ENCODE data around the gene DRC7. TPM values are rescaled to one million over a fixed set of nuclear protein-coding genes. Genes with fewer than 3 reads are reported as not detected.

The DRC7 gene
- total and polyA plus RNA-seq, 9 of the 15 experiments (the other 6 are each of a cell fraction or from before 2014, with no cell fraction given) = 0.04 to 0.33 (median 0.12) TPM; not detected in 3

DNA sequence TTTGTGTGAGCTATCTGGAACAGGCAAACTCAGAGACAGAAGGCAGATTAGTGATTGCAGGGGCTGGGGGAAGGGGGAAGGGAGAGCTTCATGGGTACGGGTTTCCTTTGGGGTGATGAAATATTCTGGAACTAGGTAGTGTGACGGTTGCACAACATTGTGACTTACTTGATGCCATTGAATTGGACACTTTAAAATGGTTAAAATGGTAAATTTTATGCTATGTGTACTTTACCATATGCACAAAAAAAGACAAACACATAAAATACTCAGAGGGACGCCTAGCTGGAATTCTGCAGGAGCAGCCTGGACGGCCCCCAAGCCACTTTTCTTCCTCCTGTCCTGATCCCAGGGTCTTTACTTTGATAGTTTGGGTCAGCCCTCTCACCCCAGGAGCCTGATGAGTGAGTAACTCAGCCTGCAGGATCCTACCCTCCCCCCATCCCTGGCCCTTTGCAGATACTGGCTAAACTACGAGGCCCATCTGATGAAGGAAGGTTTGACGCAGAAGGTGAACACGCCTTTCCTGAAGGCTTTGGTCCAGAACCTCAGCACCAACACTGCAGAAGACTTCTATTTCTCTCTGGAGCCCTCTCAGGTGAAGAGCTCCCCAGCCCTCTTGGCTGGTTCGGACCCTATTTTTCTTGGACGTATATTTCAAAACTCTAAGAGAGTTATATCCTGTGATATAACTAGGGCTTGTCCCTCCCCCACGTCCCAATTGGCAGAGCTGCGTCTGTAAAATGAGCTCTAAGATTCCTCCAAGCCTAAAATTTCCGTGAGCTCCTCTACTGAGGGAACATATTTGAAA, 18.7 kb upstream of the DRC7 start (continued):
- no peak for TF ChIP-seq NCOA1 (IDR thresholded peaks at IDR 0.05; ENCODE audit: low read depth)
- TF ChIP-seq ILF3 (IDR thresholded peaks at IDR 0.05; ENCODE audit: borderline replicate concordance) = no peak
- TF ChIP-seq JUN (IDR thresholded peaks at IDR 0.05; ENCODE audit: borderline replicate concordance, low read depth, low read length) = no peak
- TF ChIP-seq JUN (CRISPR knock-in tag; IDR thresholded peaks at IDR 0.05; ENCODE audit: borderline replicate concordance) = no peak
- no peak for TF ChIP-seq ZBTB1 (CRISPR knock-in tag; IDR thresholded peaks at IDR 0.05; ENCODE audit: borderline replicate concordance, low read depth)
- peak; percentile 22 for TF ChIP-seq SOX6 (IDR thresholded peaks at IDR 0.05)
- no peak for TF ChIP-seq MAFG (tag; conservative IDR thresholded peaks at IDR 0.05)
- no peak for TF ChIP-seq ZNF197 (CRISPR knock-in tag; IDR thresholded peaks at IDR 0.05; ENCODE audit: low read depth)
- TF ChIP-seq ZNF507 (tag; conservative IDR thresholded peaks at IDR 0.05) = no peak
- no peak for TF ChIP-seq MTF1 (CRISPR knock-in tag; IDR thresholded peaks at IDR 0.05; ENCODE audit: borderline replicate concordance)
- TF ChIP-seq, protein P1, sequence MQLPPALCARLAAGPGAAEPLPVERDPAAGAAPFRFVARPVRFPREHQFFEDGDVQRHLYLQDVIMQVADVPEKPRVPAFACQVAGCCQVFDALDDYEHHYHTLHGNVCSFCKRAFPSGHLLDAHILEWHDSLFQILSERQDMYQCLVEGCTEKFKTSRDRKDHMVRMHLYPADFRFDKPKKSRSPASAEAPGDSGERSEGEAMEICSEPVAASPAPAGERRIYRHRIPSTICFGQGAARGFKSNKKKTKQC (CRISPR knock-in tag; IDR thresholded peaks at IDR 0.05) = no peak
- TF ChIP-seq FIP1L1 (IDR thresholded peaks at IDR 0.05; ENCODE audit: low read depth, low read length, poor library complexity, severe bottlenecking) = no peak
- TF ChIP-seq HNRNPH1 (optimal IDR thresholded peaks at IDR 0.05; ENCODE audit: low read depth, low read length) = no peak
- TF ChIP-seq WHSC1 (IDR thresholded peaks at IDR 0.05; ENCODE audit: low read length) = no peak
- no peak for TF ChIP-seq GATAD2B (IDR thresholded peaks at IDR 0.05; ENCODE audit: borderline replicate concordance)
- no peak for TF ChIP-seq HMG20A (CRISPR knock-in tag; conservative IDR thresholded peaks at IDR 0.05)
- no peak for TF ChIP-seq DIDO1 (tag; IDR thresholded peaks at IDR 0.05; ENCODE audit: low read depth)
- TF ChIP-seq ZNF707 (CRISPR knock-in tag; conservative IDR thresholded peaks at IDR 0.05) = no peak
- no peak for TF ChIP-seq HNRNPLL (IDR thresholded peaks at IDR 0.05; ENCODE audit: low read depth, low read length, poor library complexity, severe bottlenecking)
- TF ChIP-seq, protein P2, sequence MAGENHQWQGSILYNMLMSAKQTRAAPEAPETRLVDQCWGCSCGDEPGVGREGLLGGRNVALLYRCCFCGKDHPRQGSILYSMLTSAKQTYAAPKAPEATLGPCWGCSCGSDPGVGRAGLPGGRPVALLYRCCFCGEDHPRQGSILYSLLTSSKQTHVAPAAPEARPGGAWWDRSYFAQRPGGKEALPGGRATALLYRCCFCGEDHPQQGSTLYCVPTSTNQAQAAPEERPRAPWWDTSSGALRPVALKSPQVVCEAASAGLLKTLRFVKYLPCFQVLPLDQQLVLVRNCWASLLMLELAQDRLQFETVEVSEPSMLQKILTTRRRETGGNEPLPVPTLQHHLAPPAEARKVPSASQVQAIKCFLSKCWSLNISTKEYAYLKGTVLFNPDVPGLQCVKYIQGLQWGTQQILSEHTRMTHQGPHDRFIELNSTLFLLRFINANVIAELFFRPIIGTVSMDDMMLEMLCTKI (IDR thresholded peaks at IDR 0.05; ENCODE audit: partially characterized antibody) = no peak
- no peak for TF ChIP-seq PCBP1 (IDR thresholded peaks at IDR 0.05; ENCODE audit: low read depth, low read length, poor library complexity, severe bottlenecking)
- no peak for TF ChIP-seq PYGO2 (tag; IDR thresholded peaks at IDR 0.05)
- TF ChIP-seq, protein P3, sequence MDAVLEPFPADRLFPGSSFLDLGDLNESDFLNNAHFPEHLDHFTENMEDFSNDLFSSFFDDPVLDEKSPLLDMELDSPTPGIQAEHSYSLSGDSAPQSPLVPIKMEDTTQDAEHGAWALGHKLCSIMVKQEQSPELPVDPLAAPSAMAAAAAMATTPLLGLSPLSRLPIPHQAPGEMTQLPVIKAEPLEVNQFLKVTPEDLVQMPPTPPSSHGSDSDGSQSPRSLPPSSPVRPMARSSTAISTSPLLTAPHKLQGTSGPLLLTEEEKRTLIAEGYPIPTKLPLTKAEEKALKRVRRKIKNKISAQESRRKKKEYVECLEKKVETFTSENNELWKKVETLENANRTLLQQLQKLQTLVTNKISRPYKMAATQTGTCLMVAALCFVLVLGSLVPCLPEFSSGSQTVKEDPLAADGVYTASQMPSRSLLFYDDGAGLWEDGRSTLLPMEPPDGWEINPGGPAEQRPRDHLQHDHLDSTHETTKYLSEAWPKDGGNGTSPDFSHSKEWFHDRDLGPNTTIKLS (IDR thresholded peaks at IDR 0.05; ENCODE audit: borderline replicate concordance, low read depth) = no peak
- peak; percentile 70 for TF ChIP-seq TCF3 (CRISPR knock-in tag; IDR thresholded peaks at IDR 0.05)
- TF ChIP-seq IFI16 (CRISPR knock-in tag; IDR thresholded peaks at IDR 0.05) = no peak
